IMR-90 (cell line): ENCODE data around the gene SLC26A5. TPM values are rescaled to one million over a fixed set of nuclear protein-coding genes. Genes with fewer than 3 reads are reported as not detected.

Experiments used
- ATAC-seq: fragments of 200-7000 bp; cut with Tn5 transposase; 2 replicates; pipeline ENCODE4 v1.9.1; 2020; ENCODE audit warnings: low read depth, mild to moderate bottlenecking, moderate library complexity
- BruUV-seq: library from RNA; stranded (reverse); fragments of 400-500 nt; replicated peaks from 2 replicates; lab custom pipeline; 2021; lab: Mats Ljungman, UMichigan
- CTCF ChIA-PET: fragments of 300-600 bp; formaldehyde crosslinking; extraction: SDS; loops from one replicate; lab custom pipeline; 2021; ENCODE audit warnings: antibody characterized with exemption; lab: Yijun Ruan, JAX
- POLR2A ChIA-PET: fragments of 300-600 bp; sonication (Branson Sonifier 250); formaldehyde crosslinking; loops from one replicate; lab custom pipeline; 2022; ENCODE audit warnings: antibody characterized with exemption; ENCODE audit not compliant: unreplicated experiment; lab: Charles Lee
- DNase-seq: peaks from one replicate; pipeline ENCODE4 v3.0.0; 2013
- H2AFZ ChIP-seq: replicated peaks from 2 replicates; pipeline ENCODE3; 2013; ENCODE audit warnings: low read length, mild to moderate bottlenecking; ENCODE audit not compliant: poor library complexity
- H2AK5ac ChIP-seq: 2 replicates; pipeline ENCODE4 v1.6.1; 2013; ENCODE audit warnings: low read depth, low read length, inconsistent platforms
- H2AK9ac ChIP-seq: replicated peaks from 2 replicates; pipeline ENCODE3; 2013; ENCODE audit warnings: mild to moderate bottlenecking, low read depth, low read length, moderate library complexity; ENCODE audit not compliant: poor library complexity
- H2BK120ac ChIP-seq: 2 replicates; pipeline ENCODE4 v1.6.1; 2013; ENCODE audit warnings: low read depth, low read length, inconsistent platforms
- H2BK15ac ChIP-seq: 3 replicates; pipeline ENCODE4 v1.6.1; 2013; ENCODE audit warnings: low read depth, low read length, inconsistent platforms
- H2BK20ac ChIP-seq: 2 replicates; pipeline ENCODE4 v1.6.1; 2013; ENCODE audit warnings: low read depth, mild to moderate bottlenecking, inconsistent platforms, low read length, moderate library complexity
- H2BK5ac ChIP-seq: 2 replicates; pipeline ENCODE4 v1.6.1; 2013; ENCODE audit warnings: mild to moderate bottlenecking, low read depth, low read length, inconsistent platforms; ENCODE audit not compliant: poor library complexity, severe bottlenecking
- H3K14ac ChIP-seq: replicated peaks from 2 replicates; pipeline ENCODE4 v1.6.1; 2013; ENCODE audit warnings: low read depth, low read length, inconsistent platforms
- H3K18ac ChIP-seq: 2 replicates; pipeline ENCODE4 v1.6.1; 2013; ENCODE audit warnings: low read depth, low read length, control low read depth
- H3K23ac ChIP-seq: 2 replicates; pipeline ENCODE4 v1.6.1; 2013; ENCODE audit warnings: low read depth, low read length, inconsistent platforms
- H3K27ac ChIP-seq: 2 replicates; pipeline ENCODE4 v1.5.1; 2013; ENCODE audit warnings: mild to moderate bottlenecking, control low read depth, low read length; ENCODE audit not compliant: insufficient read depth
- H3K27me3 ChIP-seq: 2 replicates; pipeline ENCODE4 v1.6.1; 2013; ENCODE audit warnings: low read length; ENCODE audit not compliant: control insufficient read depth, insufficient read depth
- H3K36me3 ChIP-seq: 2 replicates; pipeline ENCODE4 v1.6.1; 2013; ENCODE audit warnings: low read length, mixed read lengths; ENCODE audit not compliant: control insufficient read depth, insufficient read depth
- H3K4ac ChIP-seq: 2 replicates; pipeline ENCODE4 v1.6.1; 2013; ENCODE audit warnings: low read depth, low read length, inconsistent platforms
- H3K4me1 ChIP-seq: 2 replicates; pipeline ENCODE4 v1.6.1; 2013; ENCODE audit warnings: low read length, mixed read lengths; ENCODE audit not compliant: control insufficient read depth, insufficient read depth
- H3K4me2 ChIP-seq: 2 replicates; pipeline ENCODE4 v1.6.1; 2013; ENCODE audit warnings: low read depth, mild to moderate bottlenecking, control low read depth, low read length, moderate library complexity
- H3K4me3 ChIP-seq: 2 replicates; pipeline ENCODE4 v1.5.1; 2013; ENCODE audit warnings: low read depth, mild to moderate bottlenecking, control low read depth, low read length, moderate library complexity; ENCODE audit not compliant: insufficient read depth
- H3K56ac ChIP-seq: 2 replicates; pipeline ENCODE4 v1.6.1; 2013; ENCODE audit warnings: low read length, inconsistent platforms; ENCODE audit not compliant: insufficient read depth; ENCODE audit errors: extremely low read depth
- H3K79me1 ChIP-seq, 2 experiments: 2 replicates each; pipeline ENCODE4 v1.6.1; 2013; ENCODE audit warnings: low read length in 2 of 2, inconsistent platforms in 1 of 2, low read depth in 1 of 2
- H3K9ac ChIP-seq: 2 replicates; pipeline ENCODE4 v1.6.1; 2013; ENCODE audit warnings: low read depth, low read length, control low read depth
- H3K9me1 ChIP-seq: 2 replicates; pipeline ENCODE4 v1.6.1; 2013; ENCODE audit warnings: low read length, inconsistent platforms; ENCODE audit not compliant: insufficient read depth
- H3K9me3 ChIP-seq: 2 replicates; pipeline ENCODE4 v1.6.1; 2013; ENCODE audit warnings: low read length; ENCODE audit not compliant: control insufficient read depth, insufficient read depth
- H4K20me1 ChIP-seq: 2 replicates; pipeline ENCODE4 v1.6.1; 2013; ENCODE audit warnings: low read length, inconsistent platforms; ENCODE audit not compliant: insufficient read depth
- H4K5ac ChIP-seq: 2 replicates; pipeline ENCODE4 v1.6.1; 2013; ENCODE audit warnings: mild to moderate bottlenecking, low read depth, low read length, control low read depth
- H4K8ac ChIP-seq, 2 experiments: 2 replicates each; pipeline ENCODE4 v1.6.1; 2013; ENCODE audit warnings: low read depth in 2 of 2, low read length in 2 of 2, control low read depth in 1 of 2, inconsistent platforms in 1 of 2
- H4K91ac ChIP-seq: 2 replicates; pipeline ENCODE4 v1.6.1; 2013; ENCODE audit warnings: low read depth, low read length, inconsistent platforms; ENCODE audit not compliant: insufficient read depth
- BHLHE40 ChIP-seq: fragments of 150-350 bp; IDR thresholded peaks from 2 replicates; pipeline ENCODE4 v1.6.1; 2016; ENCODE audit warnings: mild to moderate bottlenecking, low read depth, low read length
- CEBPB ChIP-seq: IDR thresholded peaks from 2 replicates; pipeline ENCODE4 v1.6.1; 2012; ENCODE audit warnings: low read depth, low read length, improper control_type of control experiment
- CHD1 ChIP-seq: IDR thresholded peaks from 2 replicates; pipeline ENCODE4 v1.6.1; 2012; ENCODE audit warnings: low read depth, low read length, improper control_type of control experiment
- CTCF ChIP-seq: conservative IDR thresholded peaks from 2 replicates; pipeline ENCODE4 v1.5.1; 2012; ENCODE audit warnings: mild to moderate bottlenecking, low read depth, low read length, improper control_type of control experiment
- FOS ChIP-seq: fragments of 150-350 bp; IDR thresholded peaks from 2 replicates; pipeline ENCODE4 v1.6.1; 2016; ENCODE audit warnings: low read depth, low read length
- MAFK ChIP-seq: IDR thresholded peaks from 2 replicates; pipeline ENCODE4 v1.6.1; 2012; ENCODE audit warnings: low read depth, low read length, improper control_type of control experiment
- MAZ ChIP-seq: IDR thresholded peaks from 2 replicates; pipeline ENCODE4 v1.6.1; 2012; ENCODE audit warnings: low read depth, mild to moderate bottlenecking, low read length, improper control_type of control experiment, moderate library complexity, borderline replicate concordance
- MXI1 ChIP-seq: IDR thresholded peaks from 2 replicates; pipeline ENCODE4 v1.6.1; 2012; ENCODE audit warnings: low read depth, mild to moderate bottlenecking, low read length, moderate library complexity, borderline replicate concordance
- NFE2L2 ChIP-seq: fragments of 150-350 bp; IDR thresholded peaks from 2 replicates; pipeline ENCODE4 v1.6.1; 2016; ENCODE audit warnings: low read depth, mild to moderate bottlenecking, low read length
- POLR2A ChIP-seq: IDR thresholded peaks from 2 replicates; pipeline ENCODE4 v1.6.1; 2012; ENCODE audit warnings: mild to moderate bottlenecking, low read depth, low read length
- RAD21 ChIP-seq: IDR thresholded peaks from 2 replicates; pipeline ENCODE4 v1.6.1; 2012; ENCODE audit warnings: low read length, improper control_type of control experiment
- RCOR1 ChIP-seq: IDR thresholded peaks from 2 replicates; pipeline ENCODE4 v1.6.1; 2012; ENCODE audit warnings: mild to moderate bottlenecking, low read length, improper control_type of control experiment; ENCODE audit not compliant: insufficient replicate concordance
- RFX5 ChIP-seq: IDR thresholded peaks from 2 replicates; pipeline ENCODE4 v1.8.0; 2012; ENCODE audit warnings: low read depth, mild to moderate bottlenecking, low read length, moderate library complexity
- SMC3 ChIP-seq: fragments of 150-350 bp; IDR thresholded peaks from 2 replicates; pipeline ENCODE4 v1.6.1; 2016; ENCODE audit warnings: low read depth, mild to moderate bottlenecking, antibody characterized with exemption, low read length, moderate library complexity
- USF2 ChIP-seq: fragments of 150-350 bp; IDR thresholded peaks from 2 replicates; pipeline ENCODE4 v1.6.1; 2017; ENCODE audit warnings: mild to moderate bottlenecking, antibody characterized with exemption, low read length, low read depth
- WGBS, 2 experiments: methylation state at CpG; one replicate each; pipeline versions ENCODE4 v1.1.5 to v1.1.7; 2013; ENCODE audit warnings: missing lambda C conversion rate in 2 of 2; ENCODE audit not compliant: insufficient read length in 1 of 2; ENCODE audit errors: extremely low coverage in 2 of 2; 5-methylcytosine and 5-hydroxymethylcytosine counted together
- dilution Hi-C: fragments of 300-500 bp; cut with HindIII; formaldehyde crosslinking; loops from one replicate; pipeline ENCODE4 v1.14.3; 2018; ENCODE audit warnings: low sequenced_read_pairs; ENCODE audit not compliant: unreplicated experiment
- in situ Hi-C: fragments of 300-500 bp; cut with MboI; formaldehyde crosslinking; loops from 3 replicates; pipeline ENCODE4 v1.14.3; 2019; ENCODE audit warnings: low sequenced_read_pairs, inconsistent platforms, mixed read lengths
- intact Hi-C: fragments of 100-400 bp; cut with micrococcal nuclease; formaldehyde crosslinking; loops from 2 replicates; pipeline ENCODE4 v1.10.0; 2022
- polyA plus RNA-seq, 3 experiments: library from polyadenylated mRNA; depleted of rRNA; stranded (reverse); fragments of >200 nt; gene quantifications; 2 replicates each; pipeline ENCODE4 v1.2.3, GENCODE V29; 2012; ENCODE audit warnings: low replicate concordance in 1 of 3
- total RNA-seq: library from RNA; depleted of rRNA; stranded (reverse); fragments of >200 nt; gene quantifications from 2 replicates; pipeline ENCODE4 v1.2.3, GENCODE V29; 2012
- TF ChIP-seq, protein P1 (sequence below): fragments of 150-350 bp; IDR thresholded peaks from 2 replicates; pipeline ENCODE4 v1.6.1; 2016; ENCODE audit warnings: low read depth, mild to moderate bottlenecking, low read length, moderate library complexity, borderline replicate concordance

SLC26A5 gene
- total and polyA plus RNA-seq, 2 of the 4 experiments (the other 2 are of a cell fraction), result not detected

DNA sequence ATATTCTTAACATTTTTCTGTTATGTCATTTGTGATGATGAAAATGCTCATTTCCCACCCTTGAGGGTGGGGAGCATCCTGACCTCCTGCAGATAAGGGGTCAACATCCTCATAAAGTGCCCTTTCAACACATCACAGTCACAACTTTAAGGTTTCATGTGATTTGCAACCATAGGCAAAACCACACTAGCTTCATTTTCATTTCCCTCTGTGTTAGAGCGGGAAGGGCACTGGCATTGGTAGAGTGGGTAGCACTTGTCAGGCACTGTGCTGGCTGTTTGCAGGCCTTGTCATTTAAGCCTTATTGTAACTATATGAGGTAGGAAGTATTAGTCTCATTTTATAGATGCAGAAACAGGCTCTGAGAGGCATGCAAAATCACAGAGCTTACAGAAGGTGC is 58.8 kb downstream of the SLC26A5 start:
- Histone ChIP-seq H4K8ac (no peak overlapping the region), H3K4me2 (no peak overlapping the region), H4K5ac (no peak overlapping the region), H2AK9ac (no peak overlapping the region), H2BK20ac (no peak overlapping the region), H2BK15ac (no peak overlapping the region), H3K4me1 (no peaks in the 10 kb centered on the region), H3K27me3 (peaks cover 5% of the 10 kb centered on the region), H2BK5ac (no peak overlapping the region), H4K91ac (no peak overlapping the region), H2AFZ (no peak overlapping the region), H2BK120ac (no peak overlapping the region), H3K56ac (no peak overlapping the region), H3K4ac (no peak overlapping the region), H3K9ac (no peak overlapping the region), H4K20me1 (no peaks in the 10 kb centered on the region), H3K27ac (no peak overlapping the region), H3K9me1 (no peaks in the 10 kb centered on the region), H2AK5ac (no peak overlapping the region), H3K9me3 (no peaks in the 10 kb centered on the region), H3K23ac (no peak overlapping the region), H3K14ac (no peak overlapping the region), H3K36me3 (no peaks in the 10 kb centered on the region), H3K79me1 (no peaks in the 10 kb centered on the region), H3K4me3 (no peak overlapping the region), H3K18ac (no peak overlapping the region)
- ChIA-PET POLR2A (no interaction called here), CTCF (no interaction called here)
- BruUV-seq, result no TSS peak
- intact Hi-C loops, result no loop called here
- DNase-seq (no peak), ATAC-seq (no peak)
- dilution Hi-C loops, result no loop called here
- no CpG with 5 or more reads among the region's 1 CpG for WGBS, 2 experiments
- in situ Hi-C loops, result no loop called here
- no peak for TF ChIP-seq CTCF
- TF ChIP-seq USF2, result no peak
- no peak for TF ChIP-seq RFX5
- no peak for TF ChIP-seq NFE2L2
- TF ChIP-seq RAD21, result no peak
- TF ChIP-seq, protein P1, sequence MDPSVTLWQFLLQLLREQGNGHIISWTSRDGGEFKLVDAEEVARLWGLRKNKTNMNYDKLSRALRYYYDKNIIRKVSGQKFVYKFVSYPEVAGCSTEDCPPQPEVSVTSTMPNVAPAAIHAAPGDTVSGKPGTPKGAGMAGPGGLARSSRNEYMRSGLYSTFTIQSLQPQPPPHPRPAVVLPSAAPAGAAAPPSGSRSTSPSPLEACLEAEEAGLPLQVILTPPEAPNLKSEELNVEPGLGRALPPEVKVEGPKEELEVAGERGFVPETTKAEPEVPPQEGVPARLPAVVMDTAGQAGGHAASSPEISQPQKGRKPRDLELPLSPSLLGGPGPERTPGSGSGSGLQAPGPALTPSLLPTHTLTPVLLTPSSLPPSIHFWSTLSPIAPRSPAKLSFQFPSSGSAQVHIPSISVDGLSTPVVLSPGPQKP, result no peak
- TF ChIP-seq FOS, result no peak
- TF ChIP-seq CEBPB, result no peak
- no peak for TF ChIP-seq MAZ
- TF ChIP-seq SMC3, result no peak
- TF ChIP-seq RCOR1, result no peak
- no peak for TF ChIP-seq POLR2A
- no peak for TF ChIP-seq MXI1
- TF ChIP-seq BHLHE40, result no peak
- TF ChIP-seq CHD1, result no peak
- no peak for TF ChIP-seq MAFK
